GM19035 (cell line): ENCODE results near the gene GPR15.

Experiments
- ATAC-seq: cut with Tn5 transposase; IDR thresholded peaks from one replicate; pipeline ENCODE4 v1.9.1; 2021; ENCODE audit not compliant: unreplicated experiment

GPR15 gene

DNA sequence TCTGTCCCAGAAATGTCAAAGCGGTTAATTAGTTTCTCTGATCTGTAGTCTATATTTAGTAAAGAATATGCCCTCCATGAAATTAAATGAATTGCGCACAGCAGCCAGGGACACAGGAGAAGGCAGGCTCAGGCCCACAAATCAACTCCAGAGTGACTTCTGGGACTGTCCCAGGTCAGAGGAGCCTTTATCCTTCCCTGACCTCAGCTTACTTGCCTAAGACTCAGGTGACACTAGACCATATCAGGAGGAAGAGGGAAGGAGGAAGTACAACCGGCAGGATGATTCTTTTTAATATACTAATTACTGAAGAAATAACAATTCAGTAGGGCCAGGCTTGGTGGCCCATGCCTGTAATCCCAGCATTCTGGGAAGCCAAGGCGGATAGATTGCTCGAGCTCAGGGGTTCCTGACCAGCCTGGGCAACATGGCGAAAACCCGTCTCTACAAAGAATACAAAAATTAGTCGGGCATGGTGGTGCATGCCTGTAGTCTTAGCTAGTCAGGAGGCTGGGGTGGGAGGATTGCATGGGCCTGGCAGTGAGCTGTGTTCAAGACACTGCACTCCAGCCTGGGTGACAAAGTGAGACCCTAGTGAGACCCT lies 1.8 kb upstream of the GPR15 start:
- ATAC-seq = no peak

- ATAC-seq = no peak
Observed at GRCh38 chr3:98530676-98531075, 1.1 kb upstream of the GPR15 start.

- peak; percentile 3 for ATAC-seq
Observed at GRCh38 chr3:98532275-98532637, 478 bp downstream of the GPR15 start.

- ATAC-seq = no peak
Observed at GRCh38 chr3:98532709-98533571, 1.2 kb downstream of the GPR15 start.

DNA sequence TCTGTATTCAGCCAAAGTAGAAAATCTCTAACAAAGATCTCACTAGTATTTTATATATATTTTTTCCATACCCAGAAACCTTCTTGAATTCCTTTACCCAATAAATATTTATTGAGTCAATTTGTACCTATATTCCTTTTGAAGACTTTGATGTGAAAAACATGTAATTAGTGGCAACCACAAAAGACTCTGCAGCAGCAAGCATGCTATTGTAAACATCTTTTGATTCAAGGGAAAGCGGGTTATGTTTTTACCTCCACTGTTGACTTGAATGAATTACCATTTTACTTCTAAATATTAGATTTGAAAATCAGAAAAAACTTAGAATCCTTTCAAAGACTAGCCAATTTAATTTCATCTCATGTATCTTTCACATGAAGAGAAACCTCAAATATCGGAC lies 2.4 kb downstream of the GPR15 start:
- ATAC-seq = no peak

- no peak for ATAC-seq
Observed at GRCh38 chr3:98534734-98535133, 3.0 kb downstream of the GPR15 start.

DNA sequence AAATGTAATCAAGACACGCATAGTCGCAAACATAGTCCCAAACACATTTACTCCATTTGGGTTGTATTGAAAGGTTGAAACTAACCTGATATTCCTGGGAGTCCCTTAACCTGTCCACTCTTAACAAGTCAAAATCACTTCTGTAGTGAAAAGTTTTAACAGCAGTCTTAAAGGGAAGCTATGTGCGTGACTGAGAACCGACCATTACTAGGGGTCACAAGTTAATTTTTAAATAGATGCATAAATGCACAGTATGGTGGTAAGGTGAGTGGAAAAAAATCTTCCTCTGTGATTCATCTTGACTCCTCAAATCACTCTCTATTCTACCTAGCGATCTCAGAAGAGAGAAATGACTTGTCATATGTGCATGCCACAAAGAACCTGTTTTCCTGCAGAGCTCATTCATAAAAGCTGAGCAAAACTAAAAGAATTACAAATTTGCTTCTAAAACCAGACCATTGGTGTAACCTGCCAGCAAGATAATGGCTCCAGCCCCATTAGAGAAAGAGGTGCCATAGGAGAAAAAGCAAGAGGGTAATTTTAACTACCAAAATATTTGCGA lies 4.8 kb downstream of the GPR15 start:
- ATAC-seq = peak; percentile 66

DNA sequence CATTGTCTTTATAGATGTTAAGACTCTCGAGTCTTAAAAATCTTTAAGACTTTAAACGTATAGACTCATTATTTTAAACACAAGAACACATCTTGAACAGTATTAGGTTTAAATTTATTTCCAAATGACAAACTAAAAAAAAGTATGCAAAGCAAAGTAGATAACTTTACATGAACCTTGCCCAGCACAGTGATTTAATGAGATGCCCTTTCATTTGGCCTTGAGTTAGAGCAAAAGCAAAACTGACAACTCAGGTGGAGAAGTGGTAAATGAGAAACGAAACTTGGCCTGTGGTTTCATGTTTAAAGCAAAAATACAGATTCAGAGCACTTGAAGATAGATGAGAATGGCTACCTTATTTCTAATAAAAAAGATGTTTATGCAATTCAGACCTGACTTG lies 8.6 kb downstream of the GPR15 start:
- peak; percentile 50 for ATAC-seq

DNA sequence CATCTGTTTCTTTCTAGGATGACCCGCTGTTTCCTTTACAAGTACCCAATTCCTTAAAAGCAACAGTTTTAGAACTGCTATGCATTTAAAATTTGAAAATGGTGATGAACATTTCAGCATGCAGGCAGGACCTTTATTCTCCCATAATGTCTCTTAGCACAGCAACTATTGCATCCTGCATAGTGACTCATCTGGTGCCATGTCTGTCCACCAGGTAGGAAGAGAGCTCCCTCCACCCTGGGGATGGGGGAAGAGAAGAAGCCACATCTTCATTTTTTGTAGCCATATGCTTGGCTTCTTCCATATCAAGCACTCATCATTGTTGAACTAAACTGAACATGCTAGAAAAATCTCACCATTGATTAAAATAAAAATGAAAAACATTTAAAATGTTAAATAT lies 9.9 kb downstream of the GPR15 start:
- no peak for ATAC-seq

- ATAC-seq = no peak
Observed at GRCh38 chr3:98542623-98543022, 10.8 kb downstream of the GPR15 start.

DNA sequence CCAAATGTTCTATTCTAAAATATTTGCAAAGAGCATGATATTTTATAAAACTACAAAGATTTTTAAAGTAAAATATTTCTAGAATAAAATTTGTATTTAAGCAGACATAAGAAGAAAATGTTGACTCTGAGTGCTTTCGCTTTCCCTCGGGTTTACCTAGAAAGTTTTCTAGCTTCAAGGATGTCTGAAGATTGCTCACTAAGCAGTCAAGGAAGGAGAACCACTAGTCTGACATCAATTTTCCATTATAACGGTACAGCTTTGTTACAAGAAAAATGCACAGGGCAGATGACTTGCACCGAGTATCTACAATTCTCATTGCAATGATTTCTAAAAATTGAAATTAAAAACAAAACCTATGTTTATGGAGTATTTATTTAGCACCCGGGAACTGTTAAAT lies 14.2 kb downstream of the GPR15 start:
- ATAC-seq = peak; percentile 49

DNA sequence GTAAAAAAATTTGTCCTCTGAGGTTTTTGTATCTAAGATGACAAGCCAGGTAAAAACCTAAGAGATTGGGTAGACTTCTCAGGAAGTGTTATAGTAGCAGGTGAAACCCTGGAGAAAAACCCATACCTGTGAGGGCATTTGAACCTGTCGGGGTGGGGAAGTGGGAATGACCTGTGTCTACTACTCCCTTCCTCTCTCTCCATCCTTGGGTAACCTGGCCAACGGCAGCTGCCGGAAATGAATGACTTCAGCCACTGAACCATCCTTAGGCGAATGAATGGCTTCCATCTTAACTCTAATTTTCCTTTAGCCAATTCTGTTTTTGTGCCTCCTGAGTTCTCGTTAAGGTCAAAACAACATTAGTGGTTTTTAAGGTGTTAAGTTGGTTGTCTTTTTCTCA lies 16.8 kb downstream of the GPR15 start:
- ATAC-seq = no peak

DNA sequence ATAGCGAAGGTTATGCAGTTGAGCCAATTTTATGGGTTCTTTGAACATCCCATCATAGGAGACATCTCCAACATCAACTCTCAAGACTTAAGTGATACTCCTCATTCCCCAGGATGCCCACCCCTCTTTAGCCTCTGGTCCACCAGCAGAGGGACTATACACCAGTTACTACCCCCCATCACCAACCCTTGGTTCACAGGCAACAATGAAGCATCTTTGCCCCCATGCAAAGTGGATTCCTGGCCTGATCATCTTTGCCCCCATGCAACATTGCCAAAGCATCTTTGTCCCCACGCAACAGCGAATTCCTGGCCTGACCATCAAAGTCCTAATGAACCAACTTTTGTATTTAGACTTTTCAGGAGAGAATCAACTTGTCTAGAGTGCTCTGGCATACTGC lies 19.1 kb downstream of the GPR15 start:
- no peak for ATAC-seq

- ATAC-seq = no peak
Observed at GRCh38 chr3:98551236-98551635, 19.5 kb downstream of the GPR15 start.

- no peak for ATAC-seq
Observed at GRCh38 chr3:98551754-98552153, 20.0 kb downstream of the GPR15 start.

DNA sequence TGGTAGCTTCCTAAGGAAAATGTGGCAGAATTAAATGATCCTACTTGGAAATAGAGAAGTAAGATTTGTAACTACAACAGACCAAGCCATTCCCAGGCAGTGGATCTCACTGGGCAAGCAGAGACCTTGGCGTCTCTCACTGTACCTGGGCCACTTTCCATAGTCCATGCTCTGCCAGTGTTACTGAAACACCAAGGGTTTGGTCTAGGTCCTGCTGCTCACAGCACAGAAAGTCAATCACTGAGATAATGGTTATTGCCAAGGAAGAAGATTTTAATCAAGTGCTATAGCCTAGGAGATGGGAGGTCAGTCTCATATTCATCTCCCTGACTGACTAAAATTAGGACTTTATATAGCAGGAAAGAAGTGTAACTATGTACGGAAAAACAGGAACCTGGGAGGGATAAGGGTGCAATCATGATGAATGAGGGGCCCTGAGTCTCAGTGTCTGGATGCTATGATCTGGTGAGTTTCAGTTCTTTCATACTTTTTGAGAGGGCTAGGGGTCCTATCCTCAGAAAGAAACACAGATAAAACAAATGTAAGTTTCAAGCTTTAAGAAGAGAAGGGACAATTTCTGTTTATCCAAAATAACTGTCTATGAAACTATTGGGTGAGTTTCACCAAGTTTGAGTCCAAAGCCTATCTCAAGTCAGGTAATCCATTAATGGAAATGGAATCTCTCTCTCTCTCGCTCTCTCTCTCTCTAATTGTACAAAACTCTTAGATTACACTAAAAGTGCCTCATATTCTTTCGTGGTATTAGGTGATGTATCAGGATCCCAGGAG lies 20.6 kb downstream of the GPR15 start:
- no peak for ATAC-seq

GRCh38 chr3:98553021-98553563 lies 21.3 kb downstream of the GPR15 start:
- ATAC-seq = no peak

- ATAC-seq = no peak
Observed at GRCh38 chr3:98553753-98554152, 22.0 kb downstream of the GPR15 start.

- ATAC-seq = no peak
Observed at GRCh38 chr3:98554580-98554979, 22.8 kb downstream of the GPR15 start.

DNA sequence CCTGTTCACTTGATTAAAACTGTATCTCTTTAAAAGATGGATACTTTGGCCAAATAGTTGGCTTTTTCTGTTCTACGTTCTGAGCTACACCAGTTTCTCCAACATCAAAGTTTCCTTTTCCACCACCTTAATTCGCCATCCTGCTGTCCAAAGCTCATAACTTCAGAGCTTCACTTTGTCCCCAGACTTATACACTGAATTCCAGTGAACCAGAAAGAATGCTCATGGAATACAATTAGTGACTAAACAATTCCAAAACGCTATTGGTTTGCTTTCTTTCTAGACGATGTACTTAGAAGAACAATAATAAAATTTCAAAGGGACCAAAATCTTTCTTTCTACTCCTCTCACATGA lies 23.2 kb downstream of the GPR15 start:
- no peak for ATAC-seq
